GM15510 (cell line): ENCODE results near the gene MAPK8IP2.

Experiments
- POLR2A ChIP-seq: IDR thresholded peaks from 3 replicates; pipeline ENCODE4 v1.6.1; 2011; ENCODE audit warnings: borderline replicate concordance; ENCODE audit not compliant: insufficient read length; ENCODE audit errors: extremely low read depth

Gene MAPK8IP2

DNA sequence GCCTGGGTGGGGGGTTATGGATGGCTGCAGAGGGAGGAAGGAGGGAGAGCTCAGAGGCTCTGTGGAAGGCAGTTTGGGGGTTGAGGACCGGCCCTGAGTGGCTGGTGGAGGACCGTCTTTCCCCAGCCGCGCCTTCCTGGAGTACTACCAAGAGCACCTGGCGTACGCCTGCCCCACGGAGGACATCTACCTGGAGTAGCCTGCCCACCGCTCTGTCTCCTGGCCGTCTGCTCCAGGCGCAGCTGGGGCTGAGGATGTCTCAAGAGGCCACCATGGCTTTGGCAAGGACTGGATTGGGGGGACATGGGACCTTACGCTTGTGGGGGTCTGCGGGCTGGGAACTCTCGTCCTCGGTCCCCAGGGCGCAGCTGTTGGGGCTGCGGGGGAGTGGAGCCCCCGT lies 10.0 kb downstream of the MAPK8IP2 start:
- TF ChIP-seq POLR2A: no peak

DNA sequence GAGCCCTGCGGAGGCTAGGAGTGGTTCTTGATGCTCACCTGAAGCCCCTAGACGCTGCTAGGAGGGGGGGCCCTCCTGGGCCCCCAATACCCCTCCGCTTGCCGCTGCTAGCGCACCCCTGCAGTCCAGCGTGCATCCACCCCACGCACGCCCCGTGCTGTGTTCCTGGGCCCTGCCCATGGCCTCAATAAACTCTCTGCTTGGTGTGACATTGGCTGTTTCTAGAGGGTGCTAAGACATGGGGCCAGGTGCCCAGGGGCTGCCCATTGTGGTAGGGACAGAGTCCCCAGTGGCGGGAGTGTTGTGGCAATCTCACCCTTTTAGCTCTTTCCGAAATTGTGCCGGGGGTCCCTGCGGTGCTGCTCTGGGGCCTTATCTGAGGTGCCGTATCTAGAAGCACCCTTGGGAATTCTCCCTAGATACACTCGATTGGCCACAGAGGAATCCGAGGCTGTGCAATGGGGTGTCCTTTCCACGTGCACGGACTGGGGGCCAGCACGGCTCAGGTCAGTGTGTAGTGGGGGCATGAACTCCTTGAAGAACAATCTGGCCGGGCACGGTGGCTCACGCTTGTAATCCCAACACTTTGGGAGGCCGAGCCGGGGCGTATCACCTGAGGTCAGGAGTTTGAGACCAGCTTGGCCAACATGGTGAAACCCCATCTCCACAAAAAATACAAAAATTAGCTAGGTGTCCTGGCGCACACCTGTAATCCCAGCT lies 10.9 kb downstream of the MAPK8IP2 start:
- no peak for TF ChIP-seq POLR2A

DNA sequence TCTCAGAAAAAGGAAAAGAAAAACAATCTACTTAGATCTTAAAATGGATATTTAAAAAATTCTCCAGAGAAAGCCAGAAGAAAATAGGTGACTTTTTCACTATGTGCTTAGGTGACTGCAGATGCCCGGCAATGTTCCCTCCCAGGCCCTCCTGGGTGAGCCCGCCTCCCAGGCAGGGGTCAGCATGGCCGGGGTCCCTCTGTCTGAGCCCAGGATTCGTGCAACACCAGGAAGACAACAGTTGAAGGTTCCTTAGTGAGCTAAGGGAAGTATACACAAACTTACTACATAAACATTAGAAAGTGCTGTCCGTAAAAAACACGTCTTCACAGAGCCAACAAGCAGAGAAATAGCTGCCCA lies 11.6 kb downstream of the MAPK8IP2 start:
- TF ChIP-seq POLR2A: no peak

DNA sequence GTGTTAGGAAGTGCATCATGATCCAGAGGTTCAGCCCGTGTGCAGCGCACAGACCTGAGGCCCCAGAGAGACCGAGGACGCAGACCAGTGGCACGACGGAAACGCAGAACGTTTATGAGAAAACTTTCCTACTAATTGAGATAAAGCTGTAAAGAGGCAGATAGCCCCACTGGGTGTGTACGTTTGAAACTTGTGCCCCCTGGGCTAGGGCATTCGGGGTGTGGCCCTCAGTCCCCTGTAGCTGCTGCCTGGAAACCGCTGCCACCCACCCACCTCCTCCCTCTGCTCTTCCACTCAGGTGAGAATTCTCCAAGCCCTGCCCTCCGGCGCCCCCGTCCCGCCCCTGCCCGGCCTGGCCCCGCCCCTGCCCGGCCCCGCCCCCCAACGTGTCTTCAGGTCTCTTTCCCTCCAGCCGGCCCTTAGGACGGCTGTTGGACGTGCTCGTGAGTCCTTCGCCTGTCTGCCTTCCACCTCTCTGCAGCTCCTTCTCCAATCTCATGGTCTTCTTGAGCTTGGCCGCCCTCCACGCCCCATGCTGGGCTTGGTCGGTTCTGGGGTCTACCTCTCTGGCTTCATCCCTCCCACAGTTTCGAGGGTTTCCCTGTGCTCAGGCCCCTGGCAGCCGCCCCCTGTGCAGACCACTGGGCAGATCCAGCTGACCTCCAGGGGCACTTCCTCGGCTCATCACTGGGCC lies 12.1 kb downstream of the MAPK8IP2 start:
- no peak for TF ChIP-seq POLR2A

DNA sequence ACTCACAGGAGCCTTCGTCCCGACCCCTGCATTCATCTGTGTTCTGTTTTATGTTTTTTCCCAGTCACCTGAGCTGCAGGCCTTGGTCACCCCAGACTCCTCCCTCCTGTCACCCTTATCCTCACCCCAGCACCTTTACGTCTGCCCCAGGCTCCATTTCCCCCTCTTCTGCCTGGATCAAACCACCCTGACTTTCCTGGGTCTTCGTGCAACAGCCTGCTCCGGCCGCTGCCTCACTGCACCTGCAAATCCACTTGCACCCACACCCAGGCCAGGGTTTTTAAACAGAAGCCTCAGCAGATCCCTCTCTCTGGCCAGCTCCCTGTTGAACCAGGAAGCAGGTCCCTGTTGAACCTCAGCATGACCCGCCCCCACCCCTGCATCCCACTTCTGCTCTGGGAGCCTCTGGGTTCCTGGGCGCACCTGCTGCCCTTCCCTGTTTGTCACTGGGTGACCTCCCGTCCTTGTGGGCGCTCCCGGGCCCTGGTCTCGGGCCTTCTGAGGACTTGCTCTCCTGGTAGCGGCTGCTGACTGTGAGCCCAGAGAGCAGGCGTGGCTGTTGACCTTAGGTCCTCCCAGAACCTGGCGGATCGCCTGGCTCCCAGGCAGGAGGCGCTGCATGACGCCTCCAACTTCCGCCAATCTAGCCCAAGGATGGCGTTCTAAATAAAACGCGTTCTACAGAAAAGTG lies 12.8 kb downstream of the MAPK8IP2 start:
- no peak for TF ChIP-seq POLR2A

DNA sequence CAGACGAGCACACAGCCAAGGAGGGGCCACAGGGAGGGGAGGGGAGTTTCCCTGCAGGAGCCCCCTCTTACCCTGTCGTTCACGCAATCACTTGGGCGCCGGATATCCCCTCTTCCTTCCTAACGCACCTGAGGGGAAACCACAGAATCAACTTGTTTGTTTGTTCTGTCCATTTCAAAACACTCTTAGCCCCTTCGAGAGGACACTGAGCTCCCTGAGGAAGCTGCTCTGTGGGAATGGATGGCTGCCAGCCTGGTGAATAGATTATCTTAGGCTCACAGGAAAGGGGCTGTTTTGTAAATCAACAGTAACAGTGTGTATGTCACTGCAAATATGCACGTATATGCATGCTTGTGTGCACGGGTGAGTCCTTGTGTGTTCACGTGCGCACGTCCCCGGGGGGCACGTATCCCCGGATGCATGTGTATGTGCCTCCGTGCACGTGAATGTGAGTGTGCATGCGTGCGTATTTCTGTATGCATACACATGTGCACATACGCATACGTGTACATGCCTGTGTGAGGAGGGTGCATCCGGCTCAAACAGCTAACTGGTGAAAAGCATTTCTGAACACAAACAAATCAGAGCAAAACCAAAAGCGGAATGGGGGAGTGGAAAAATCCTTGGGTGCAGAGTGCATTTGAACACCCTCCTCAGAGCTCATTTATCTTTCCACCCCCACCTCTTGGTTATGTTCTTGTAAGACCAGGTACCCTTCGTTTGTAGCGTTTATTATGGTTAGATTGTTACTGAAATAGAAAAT lies 20.2 kb downstream of the MAPK8IP2 start:
- TF ChIP-seq POLR2A: peak; percentile 13

DNA sequence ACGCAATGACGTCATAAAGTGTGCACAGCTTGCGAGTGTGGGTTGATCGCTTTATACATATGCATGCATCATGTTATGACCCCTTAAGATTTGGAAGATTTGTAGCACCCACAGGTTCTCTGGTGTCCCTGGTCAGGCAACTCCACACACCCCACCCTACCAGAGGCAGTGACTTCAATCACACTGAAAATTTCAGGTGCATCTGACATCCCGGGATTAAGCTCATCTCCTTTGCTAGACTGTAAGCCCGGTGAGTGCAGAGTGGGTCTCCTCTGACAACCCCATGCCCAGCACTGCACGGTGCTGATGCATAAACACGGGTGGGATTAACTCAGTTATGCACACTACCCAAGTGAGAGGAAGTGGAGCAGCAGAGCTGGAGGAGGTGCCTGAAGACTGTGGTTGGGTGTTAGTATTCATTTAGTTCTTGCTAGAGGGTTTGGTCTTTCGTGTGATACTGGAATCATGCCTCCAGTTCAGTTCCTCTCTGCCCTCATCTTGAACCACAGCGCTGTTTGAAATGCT lies 20.8 kb downstream of the MAPK8IP2 start:
- TF ChIP-seq POLR2A: peak; percentile 21

DNA sequence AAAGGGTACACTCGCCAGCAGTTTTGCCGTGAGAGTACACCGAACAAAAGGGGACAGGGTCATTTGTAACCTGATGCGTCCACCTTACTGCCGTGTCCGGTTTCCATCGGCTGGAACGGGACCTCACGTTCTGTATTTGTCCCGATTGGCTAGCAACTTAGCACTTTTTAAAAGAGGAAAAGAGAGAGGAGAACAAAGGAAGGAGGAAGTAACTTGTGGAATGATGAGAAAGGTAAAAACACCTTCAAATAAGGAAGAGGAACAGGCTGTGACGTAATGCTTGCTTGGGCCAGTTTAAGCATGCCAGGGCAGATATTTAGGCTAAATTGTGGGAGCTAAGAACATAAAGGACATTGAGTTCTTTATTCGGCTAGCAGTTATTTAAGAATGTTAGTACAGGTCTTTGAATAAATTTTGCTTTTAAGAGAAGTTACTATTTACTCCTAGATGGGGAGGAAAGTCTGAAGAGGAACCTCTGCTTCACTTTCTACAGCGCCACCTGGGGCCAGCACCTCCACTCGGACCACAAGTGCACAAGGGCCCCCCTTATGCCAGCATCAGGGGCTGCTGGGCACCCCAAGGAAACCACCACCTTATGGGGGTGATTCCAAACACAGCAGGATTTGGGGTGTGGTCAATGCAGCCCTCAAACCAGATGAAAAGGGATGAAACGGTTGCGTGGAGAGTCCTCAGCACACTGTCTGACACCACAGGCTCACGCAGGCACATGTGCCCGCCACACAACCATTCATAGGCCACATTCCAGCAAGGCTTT lies 21.5 kb downstream of the MAPK8IP2 start:
- TF ChIP-seq POLR2A: no peak

DNA sequence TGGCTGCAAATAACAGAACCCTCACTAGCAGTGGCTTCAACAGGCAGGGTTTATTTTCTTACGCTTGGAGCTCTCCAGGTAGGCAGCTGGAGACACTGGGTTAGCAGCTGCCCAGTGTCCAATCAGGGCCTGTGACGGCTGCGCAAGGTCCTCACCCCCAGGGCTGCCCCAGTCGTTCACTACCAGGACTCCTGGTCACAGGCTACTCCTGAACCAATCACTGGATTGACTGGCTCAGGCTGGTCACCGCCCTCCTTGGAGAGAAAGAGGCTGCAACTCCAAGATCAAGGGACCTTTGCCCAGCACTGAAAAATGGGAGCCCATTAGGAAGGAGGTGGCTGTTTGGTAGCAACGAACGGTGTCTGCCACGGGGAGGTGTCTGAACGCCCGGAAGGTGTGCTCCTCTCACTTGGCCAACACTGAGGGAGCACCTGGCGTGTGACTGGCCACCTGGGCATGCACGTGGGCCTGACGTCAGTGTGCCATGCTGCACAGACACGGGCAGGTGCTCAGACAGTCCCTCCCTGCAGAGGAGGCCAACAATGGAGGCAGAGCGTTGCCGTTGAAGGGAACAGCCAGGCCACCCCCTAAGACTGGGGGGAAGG lies 22.2 kb downstream of the MAPK8IP2 start:
- TF ChIP-seq POLR2A: no peak

DNA sequence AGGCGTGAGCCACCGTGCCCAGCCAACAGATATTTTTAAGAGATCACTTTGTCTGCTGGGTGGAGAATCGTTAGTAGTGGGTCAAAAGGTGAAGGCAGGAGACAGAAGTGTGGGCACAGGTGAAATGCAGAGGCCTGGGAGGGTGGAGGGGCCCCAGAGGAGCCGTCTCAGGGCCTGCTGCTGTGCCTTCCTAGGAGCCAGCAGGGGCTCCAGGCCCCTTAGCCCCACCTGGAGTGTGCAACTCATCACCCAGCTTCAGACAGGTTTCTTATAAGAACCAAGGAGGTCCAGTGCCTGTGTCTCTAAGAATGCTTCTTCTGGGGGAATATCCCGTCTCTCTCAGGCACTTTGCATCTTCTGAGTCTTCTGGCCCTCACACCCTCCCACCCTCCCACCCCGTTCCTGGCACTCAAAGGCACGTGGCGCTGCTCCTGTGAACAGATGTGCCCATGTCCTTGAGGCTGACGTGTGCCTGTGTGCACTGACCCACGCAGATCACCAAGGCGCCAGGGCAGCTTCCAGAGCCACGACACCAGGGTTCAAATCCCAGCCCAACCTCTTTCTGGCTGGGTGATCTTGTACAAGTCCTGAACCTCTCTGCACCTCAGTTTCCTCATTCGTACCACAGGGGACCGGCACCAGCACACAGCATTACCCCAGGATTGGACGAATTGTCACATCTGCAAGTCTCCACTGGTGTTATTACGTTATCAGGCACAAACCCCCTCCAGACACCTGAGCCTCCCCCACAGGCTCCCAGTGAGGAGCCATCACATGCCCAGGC lies 23.9 kb downstream of the MAPK8IP2 start:
- no peak for TF ChIP-seq POLR2A

DNA sequence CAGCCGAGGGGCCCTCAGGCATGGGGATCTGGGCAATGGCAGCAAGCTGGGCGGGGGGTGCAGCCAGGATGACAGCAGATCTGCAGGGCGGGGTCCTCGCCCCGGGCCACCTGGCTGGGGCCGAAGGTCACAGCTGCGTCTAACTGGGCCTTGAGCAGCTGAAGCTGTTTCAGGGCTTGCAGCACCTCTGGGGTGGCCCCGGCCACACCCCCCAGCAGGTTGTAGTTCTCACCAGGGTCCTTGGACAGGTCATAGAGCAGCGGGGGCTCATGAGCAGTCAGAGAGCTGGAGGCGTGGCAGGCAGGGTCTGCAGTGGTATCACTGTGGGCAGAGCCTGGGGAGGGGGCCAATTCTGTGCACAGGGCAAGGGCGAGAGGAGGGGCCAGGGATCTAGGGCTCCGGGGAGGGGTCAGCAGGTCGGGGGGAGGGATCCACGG lies 24.6 kb downstream of the MAPK8IP2 start:
- no peak for TF ChIP-seq POLR2A

DNA sequence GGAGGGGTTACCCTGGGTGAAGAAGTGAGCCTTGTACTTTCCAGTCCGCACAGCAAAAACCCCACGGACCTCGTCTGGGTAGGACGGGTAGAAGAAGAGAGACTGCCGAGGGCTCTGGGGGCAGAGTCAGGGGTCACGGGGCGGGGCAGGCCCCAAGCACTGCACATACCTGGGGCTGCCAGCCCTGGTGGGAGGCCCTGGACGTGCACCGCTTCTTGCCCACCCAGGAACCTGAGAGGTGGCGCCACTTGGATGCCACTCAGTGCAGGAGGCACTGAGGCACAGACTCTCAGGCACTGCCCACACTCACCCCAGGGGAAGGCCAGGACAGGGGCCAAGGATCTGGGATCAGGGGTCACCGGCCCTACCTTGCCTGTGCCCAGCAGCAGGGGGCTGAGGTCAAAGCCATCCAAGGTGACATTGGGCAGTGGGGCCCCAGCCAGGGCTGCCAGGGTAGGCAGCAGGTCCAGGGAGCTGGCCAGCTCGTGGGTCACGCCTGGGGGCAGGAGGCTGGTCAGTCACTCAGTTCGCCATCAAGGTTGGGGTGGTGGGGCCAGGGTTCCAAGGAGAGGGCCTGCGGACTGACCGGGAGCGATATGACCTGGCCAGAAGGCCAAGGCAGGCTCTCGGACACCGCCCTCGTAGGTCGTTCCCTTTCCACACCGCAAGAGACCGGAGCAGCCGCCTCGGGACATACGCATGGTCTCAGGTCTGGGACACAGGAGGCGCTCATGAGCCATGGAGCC lies 25.1 kb downstream of the MAPK8IP2 start:
- no peak for TF ChIP-seq POLR2A
